SK-N-SH treated with all-trans-retinoic acid at 6 μM for 48 hours (cell line): ENCODE measurements around the gene TMPO.

ENCODE experiments used
- ARNTL ChIP-seq: fragments of 450-650 bp; formaldehyde crosslinking; IDR thresholded peaks from 2 replicates; pipeline ENCODE4 v1.5.0; 2020; ENCODE audit warnings: low read depth, mild to moderate bottlenecking, moderate library complexity, borderline replicate concordance
- CREB5 ChIP-seq: fragments of 250-450 bp; sonication (Bioruptor Pico); IDR thresholded peaks from 2 replicates; pipeline ENCODE4 v1.5.1; 2020; ENCODE audit warnings: low read depth, mild to moderate bottlenecking, moderate library complexity
- ESRRG ChIP-seq: fragments of 250-450 bp; sonication (Bioruptor Pico); IDR thresholded peaks from 2 replicates; pipeline ENCODE4 v1.6.1; 2021; ENCODE audit warnings: mild to moderate bottlenecking
- GLIS3 ChIP-seq: fragments of 250-450 bp; sonication (Bioruptor Pico); IDR thresholded peaks from 2 replicates; pipeline ENCODE4 v1.5.0; 2020; ENCODE audit warnings: mild to moderate bottlenecking, moderate library complexity
- PATZ1 ChIP-seq: fragments of 250-450 bp; sonication (Bioruptor Pico); IDR thresholded peaks from 2 replicates; pipeline ENCODE4 v1.8.0; 2020; ENCODE audit warnings: mild to moderate bottlenecking, moderate library complexity, borderline replicate concordance
- RARB ChIP-seq: fragments of 250-450 bp; sonication (Bioruptor Pico); IDR thresholded peaks from 2 replicates; pipeline ENCODE4 v1.8.0; 2021; ENCODE audit warnings: mild to moderate bottlenecking, moderate library complexity
- SNAI2 ChIP-seq: fragments of 250-450 bp; sonication (Bioruptor Pico); IDR thresholded peaks from 2 replicates; pipeline ENCODE4 v1.5.0; 2020; ENCODE audit warnings: mild to moderate bottlenecking, moderate library complexity
- TF ChIP-seq, protein P1 (sequence below): fragments of 250-450 bp; sonication (Bioruptor Pico); IDR thresholded peaks from 2 replicates; pipeline ENCODE4 v1.5.0; 2020; ENCODE audit warnings: mild to moderate bottlenecking, moderate library complexity

DNA sequence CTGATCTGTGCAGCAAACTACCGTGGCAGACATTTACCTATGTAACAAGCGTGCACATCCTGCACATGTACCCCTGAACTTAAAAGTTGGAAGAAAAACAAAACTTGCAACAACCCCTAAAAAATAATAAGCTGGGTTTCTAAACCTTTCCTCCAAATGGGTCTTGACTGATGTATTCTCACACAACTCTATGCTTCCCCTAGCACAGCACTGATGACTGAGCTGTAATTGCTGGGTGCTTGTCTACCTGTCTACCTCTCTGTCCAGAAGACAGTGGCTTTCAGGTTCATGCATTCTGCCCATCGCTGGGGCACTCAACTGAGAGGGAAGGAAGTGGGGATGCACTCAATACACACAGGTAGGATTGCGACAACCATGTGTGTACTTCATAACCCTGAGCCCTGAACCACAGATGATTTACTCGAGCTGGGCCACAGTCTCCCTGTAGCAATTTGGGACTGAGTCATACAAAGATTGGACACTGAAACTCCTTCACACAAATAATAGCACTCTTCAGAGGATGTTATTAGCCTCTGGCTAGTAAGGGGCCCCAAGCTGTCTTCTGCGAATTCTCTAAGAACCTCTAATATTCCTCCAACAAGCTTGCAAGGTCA is 44.8 kb upstream of the TMPO start:
- TF ChIP-seq ESRRG (no peak), GLIS3 (CRISPR knock-in tag) (no peak), SNAI2 (CRISPR knock-in tag) (no peak), CREB5 (CRISPR knock-in tag) (no peak), RARB (no peak), PATZ1 (no peak), ARNTL (no peak)
- TF ChIP-seq, protein P1, sequence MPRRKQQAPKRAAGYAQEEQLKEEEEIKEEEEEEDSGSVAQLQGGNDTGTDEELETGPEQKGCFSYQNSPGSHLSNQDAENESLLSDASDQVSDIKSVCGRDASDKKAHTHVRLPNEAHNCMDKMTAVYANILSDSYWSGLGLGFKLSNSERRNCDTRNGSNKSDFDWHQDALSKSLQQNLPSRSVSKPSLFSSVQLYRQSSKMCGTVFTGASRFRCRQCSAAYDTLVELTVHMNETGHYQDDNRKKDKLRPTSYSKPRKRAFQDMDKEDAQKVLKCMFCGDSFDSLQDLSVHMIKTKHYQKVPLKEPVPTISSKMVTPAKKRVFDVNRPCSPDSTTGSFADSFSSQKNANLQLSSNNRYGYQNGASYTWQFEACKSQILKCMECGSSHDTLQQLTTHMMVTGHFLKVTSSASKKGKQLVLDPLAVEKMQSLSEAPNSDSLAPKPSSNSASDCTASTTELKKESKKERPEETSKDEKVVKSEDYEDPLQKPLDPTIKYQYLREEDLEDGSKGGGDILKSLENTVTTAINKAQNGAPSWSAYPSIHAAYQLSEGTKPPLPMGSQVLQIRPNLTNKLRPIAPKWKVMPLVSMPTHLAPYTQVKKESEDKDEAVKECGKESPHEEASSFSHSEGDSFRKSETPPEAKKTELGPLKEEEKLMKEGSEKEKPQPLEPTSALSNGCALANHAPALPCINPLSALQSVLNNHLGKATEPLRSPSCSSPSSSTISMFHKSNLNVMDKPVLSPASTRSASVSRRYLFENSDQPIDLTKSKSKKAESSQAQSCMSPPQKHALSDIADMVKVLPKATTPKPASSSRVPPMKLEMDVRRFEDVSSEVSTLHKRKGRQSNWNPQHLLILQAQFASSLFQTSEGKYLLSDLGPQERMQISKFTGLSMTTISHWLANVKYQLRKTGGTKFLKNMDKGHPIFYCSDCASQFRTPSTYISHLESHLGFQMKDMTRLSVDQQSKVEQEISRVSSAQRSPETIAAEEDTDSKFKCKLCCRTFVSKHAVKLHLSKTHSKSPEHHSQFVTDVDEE (CRISPR knock-in tag), result no peak
